ENCODE results near the gene TMEM80. TPM values are rescaled to one million over a fixed set of nuclear protein-coding genes. Genes with fewer than 3 reads are reported as not detected.

Gene TMEM80
- total and polyA plus RNA-seq, 10 of the 15 experiments (the other 5 are each of a cell fraction or from before 2014, with no cell fraction given), result 6.7 to 30.9 (median 20.7) TPM

DNA sequence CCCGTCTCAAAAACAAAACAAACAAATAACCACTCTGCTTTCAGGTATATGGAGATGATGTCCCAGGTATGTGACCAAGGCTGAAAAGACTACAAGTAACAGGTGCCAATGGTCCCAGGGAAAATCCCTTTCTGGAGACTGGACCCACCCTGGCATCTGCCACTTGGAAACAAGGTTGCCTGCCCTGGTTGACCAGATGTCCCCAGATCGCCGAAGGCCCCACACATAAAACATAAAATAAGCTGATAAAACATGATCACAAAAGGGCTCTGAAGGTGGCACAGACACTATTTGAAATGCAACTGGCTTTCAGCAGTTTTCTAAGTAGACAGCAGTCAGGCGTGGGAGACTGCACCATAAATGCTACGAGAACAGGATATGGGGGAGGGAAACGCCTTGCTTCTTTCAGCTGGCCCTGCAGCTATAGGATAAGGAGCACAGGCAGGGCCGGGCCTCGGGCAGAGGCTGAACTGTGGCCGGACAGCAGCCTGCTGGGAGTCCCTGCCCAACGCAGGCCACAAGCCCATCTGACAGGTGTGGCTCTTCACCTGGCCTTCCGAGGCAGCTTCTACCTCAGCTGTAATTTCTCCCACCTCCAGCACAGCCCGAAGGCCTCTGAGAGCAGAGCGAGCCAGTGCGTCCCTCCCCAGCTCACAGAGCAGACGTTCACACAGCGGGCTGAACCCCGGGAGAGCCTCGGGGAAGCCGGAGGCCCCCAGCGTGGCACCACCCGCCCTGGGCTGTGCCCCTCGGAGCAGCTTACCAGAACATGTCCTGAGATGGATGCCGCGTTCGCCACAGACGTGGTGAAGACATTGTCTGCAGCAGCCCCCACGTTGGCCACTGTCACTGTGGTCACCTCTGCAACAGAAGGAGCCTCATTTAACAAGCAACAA, 4.6 kb upstream of the TMEM80 start:
- no peaks in the 10 kb centered on the region; the same call in 1 of the 2 replicates for H4K20me1 ChIP-seq (ENCODE audit: control insufficient read depth, insufficient read depth)
- TF ChIP-seq FOS (IDR thresholded peaks at IDR 0.05; ENCODE audit: borderline replicate concordance, extremely low read depth, insufficient read length) (no peak), JUND (IDR thresholded peaks at IDR 0.05; ENCODE audit: low read depth, low read length) (no peak), NRF1 (conservative IDR thresholded peaks at IDR 0.05; ENCODE audit: low read depth, low read length) (no peak), TCF12 (IDR thresholded peaks at IDR 0.05; ENCODE audit: low read depth, low read length) (no peak), NFYB (IDR thresholded peaks at IDR 0.05; ENCODE audit: insufficient read depth, low read depth, low read length) (no peak), RB1 (IDR thresholded peaks at IDR 0.05; ENCODE audit: borderline replicate concordance) (no peak), CBFB (IDR thresholded peaks at IDR 0.05; ENCODE audit: low read depth) (no peak), CEBPB (IDR thresholded peaks at IDR 0.05; ENCODE audit: borderline replicate concordance in 1 of 2, low read depth in 2 of 2, low read length in 2 of 2) (no peak), HDAC6 (IDR thresholded peaks at IDR 0.05; ENCODE audit: unreplicated experiment) (no peak), RELA (IDR thresholded peaks at IDR 0.05; ENCODE audit: borderline replicate concordance, partially characterized antibody) (no peak), POU2F2 (IDR thresholded peaks at IDR 0.05; ENCODE audit: borderline replicate concordance, low read depth, low read length) (no peak), ZNF24 (IDR thresholded peaks at IDR 0.05) (no peak)
- TF ChIP-seq, protein P1, sequence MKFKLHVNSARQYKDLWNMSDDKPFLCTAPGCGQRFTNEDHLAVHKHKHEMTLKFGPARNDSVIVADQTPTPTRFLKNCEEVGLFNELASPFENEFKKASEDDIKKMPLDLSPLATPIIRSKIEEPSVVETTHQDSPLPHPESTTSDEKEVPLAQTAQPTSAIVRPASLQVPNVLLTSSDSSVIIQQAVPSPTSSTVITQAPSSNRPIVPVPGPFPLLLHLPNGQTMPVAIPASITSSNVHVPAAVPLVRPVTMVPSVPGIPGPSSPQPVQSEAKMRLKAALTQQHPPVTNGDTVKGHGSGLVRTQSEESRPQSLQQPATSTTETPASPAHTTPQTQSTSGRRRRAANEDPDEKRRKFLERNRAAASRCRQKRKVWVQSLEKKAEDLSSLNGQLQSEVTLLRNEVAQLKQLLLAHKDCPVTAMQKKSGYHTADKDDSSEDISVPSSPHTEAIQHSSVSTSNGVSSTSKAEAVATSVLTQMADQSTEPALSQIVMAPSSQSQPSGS (IDR thresholded peaks at IDR 0.05; ENCODE audit: low read length), result no peak
- no peak for DNase-seq (ENCODE audit: low read depth, low spot score)
- H3K79me2 ChIP-seq (ENCODE audit: control insufficient read depth, insufficient read depth, low read length), result peaks cover 28% of the 10 kb centered on the region
- no peak overlapping the region for H3K4me3 ChIP-seq
- no peak for ATAC-seq
- in situ Hi-C loops (cut with MboI) (no loop called here), intact Hi-C loops (cut with micrococcal nuclease; ENCODE audit: unreplicated experiment) (no loop called here)
- peaks cover 16% of the 10 kb centered on the region for H3K4me1 ChIP-seq (ENCODE audit: control insufficient read depth, insufficient read depth, low read length)
- ChIA-PET RAD21 (ENCODE audit: unreplicated experiment) (interaction anchor here (8.1 kb wide), 1 partner anchor 29 kb away, joined by 112 read pairs; no protein-coding TSS in a partner anchor), POLR2A (interaction anchor here (0.7 to 1.3 kb wide), 2 partner anchors 8 to 19 kb away, joined by 3 to 4 read pairs; no protein-coding TSS in a partner anchor), SMC1A (ENCODE audit: uncharacterized antibody, unreplicated experiment) (interaction anchor here (1.5 kb wide), 1 partner anchor 31 kb away, joined by 3 read pairs; no protein-coding TSS in a partner anchor), CTCF (interaction anchor here (2.0 kb wide), 1 partner anchor 29 kb away, joined by 5 read pairs; no protein-coding TSS in a partner anchor)
- H3K9me3 ChIP-seq (replicated peaks; ENCODE audit: control insufficient read depth, insufficient read depth, low read length), result no peaks in the 10 kb centered on the region
- H3K36me3 ChIP-seq (ENCODE audit: control insufficient read depth in 2 of 2, insufficient read depth in 2 of 2, low read length in 1 of 2), result peaks cover 10 to 15% of the 10 kb centered on the region in 2 experiments; a peak in 3 of 4 replicates
- H3K9ac ChIP-seq (ENCODE audit: control insufficient read depth, insufficient read depth, low read length), result no peak overlapping the region
- 86% methylated on average over 26 of the region's 27 CpGs for WGBS (ENCODE audit: insufficient coverage, insufficient replicate concordance, low lambda C conversion rate, missing lambda C conversion rate)
- no peak overlapping the region for H3K4me2 ChIP-seq (ENCODE audit: control insufficient read depth, insufficient read depth)
- no peaks in the 10 kb centered on the region for H3K27me3 ChIP-seq (replicated peaks in 1 of 2; ENCODE audit: control insufficient read depth in 2 of 2, insufficient read depth in 2 of 2, low read length in 1 of 2)
- BruUV-seq (replicated peaks), result no TSS peak
- H2AFZ ChIP-seq (ENCODE audit: control insufficient read depth, low read depth, low read length), result no peak overlapping the region
- no peak for FAIRE-seq
- no peak overlapping the region for H3K27ac ChIP-seq (ENCODE audit: control insufficient read depth, insufficient read depth)

Measured in GM12878 (cell line).